Spleen (tissue), 11 donors: ENCODE data around the gene GRM3. TPM values are rescaled to one million over a fixed set of nuclear protein-coding genes. Genes with fewer than 3 reads are reported as not detected.

ENCODE experiments used
- DNase-seq: peaks from one replicate; pipeline ENCODE4 v3.0.0-alpha.2; 2020
- H3K27ac ChIP-seq, 8 donors: fragments of 200-600 bp; sonication (generic) in 7 of 8; 1 replicate in 4 of 8; 2 replicates in 4 of 8; pipeline versions ENCODE4 v1.5.0 to v1.8.0; 2016 to 2021; ENCODE audit warnings: inconsistent platforms in 4 of 8, mild to moderate bottlenecking in 4 of 8, moderate library complexity in 1 of 8
- H3K27me3 ChIP-seq, 7 donors: fragments of 200-600 bp; sonication (generic) in 6 of 7; replicated peaks in 1 of 7; 1 replicate in 4 of 7; 2 replicates in 3 of 7; pipeline versions ENCODE4 v1.5.0 to v1.8.0; 2016 to 2021; ENCODE audit warnings: inconsistent platforms in 3 of 7, mild to moderate bottlenecking in 1 of 7
- H3K36me3 ChIP-seq, 6 donors: fragments of 200-600 bp; sonication (generic) in 5 of 6; 1 replicate in 4 of 6; 2 replicates in 2 of 6; pipeline versions ENCODE4 v1.5.0 to v1.8.0; 2016 to 2021; ENCODE audit warnings: inconsistent platforms in 2 of 6
- H3K4me1 ChIP-seq, 6 donors: fragments of 200-600 bp; sonication (generic) in 5 of 6; 1 replicate in 3 of 6; 2 replicates in 3 of 6; pipeline versions ENCODE4 v1.5.0 to v1.8.0; 2016 to 2021; ENCODE audit warnings: inconsistent platforms in 3 of 6
- H3K4me3 ChIP-seq, 8 donors: fragments of 200-600 bp; sonication (generic) in 7 of 8; 1 replicate in 4 of 8; 2 replicates in 4 of 8; pipeline versions ENCODE4 v1.5.0 to v1.8.0; 2016 to 2021; ENCODE audit warnings: inconsistent platforms in 4 of 8, mild to moderate bottlenecking in 4 of 8, moderate library complexity in 2 of 8
- H3K9me3 ChIP-seq, 8 donors: fragments of 200-600 bp; sonication (generic) in 7 of 8; 1 replicate in 4 of 8; 2 replicates in 4 of 8; pipeline versions ENCODE4 v1.5.0 to v1.8.0; 2016 to 2021; ENCODE audit warnings: inconsistent platforms in 4 of 8
- POLR2A ChIP-seq, 3 donors: fragments of 450-650 bp; IDR thresholded peaks; one replicate each; pipeline ENCODE4 v1.5.1; 2017; ENCODE audit warnings: antibody characterized with exemption in 3 of 3, mild to moderate bottlenecking in 1 of 3
- POLR2AphosphoS5 ChIP-seq, 3 donors: sonication (generic); formaldehyde crosslinking; IDR thresholded peaks; one replicate each; pipeline ENCODE4 v1.5.1; 2017; ENCODE audit warnings: antibody characterized with exemption in 3 of 3
- WGBS, 5 donors: extraction: QIAGEN DNeasy Blood & Tissue Kit in 3 of 5; methylation state at CpG; one replicate each; pipeline versions ENCODE4 v1.1.5 to v1.1.7; 2013 to 2018; 5-methylcytosine and 5-hydroxymethylcytosine counted together
- intact Hi-C: fragments of 100-400 bp; cut with DNase I; formaldehyde crosslinking; loops from one replicate; pipeline ENCODE4 v1.15.0; 2023; ENCODE audit warnings: low total_unique reads
- polyA plus RNA-seq, 3 donors: library from polyadenylated mRNA; stranded (reverse); fragments of 200-250 nt; gene quantifications; one replicate each; pipeline ENCODE4 v1.2.1, GENCODE V29; 2013
- total RNA-seq, 7 donors: library from RNA; depleted of rRNA in 3 of 7; stranded (reverse); fragments of >200 nt in 3 of 7; fragmentation: NEBNext Ultra II Directional in 4 of 7; extraction: Animal tissue kit (Norgen Biotek cat#: 25700) in 4 of 7; gene quantifications; one replicate each; pipeline versions ENCODE4 v1.1.0 to v1.2.1, GENCODE V29; 2016 to 2021
- TF ChIP-seq, protein P1 (sequence below), 11 experiments: fragments of 200-600 bp in 7 of 11; fragments of 450-650 bp in 4 of 11; sonication (generic) in 4 of 11; IDR thresholded peaks in 8 of 11; conservative IDR thresholded peaks in 3 of 11; 1 replicate in 7 of 11; 2 replicates in 4 of 11; pipeline versions ENCODE4 v1.4.0 to v1.8.0; 2016 to 2021; ENCODE audit warnings: antibody characterized with exemption in 11 of 11, inconsistent platforms in 4 of 11, mild to moderate bottlenecking in 1 of 11
- donor health status: healthy with polysubstance abuse.
- donor health status: DM: no; HTN: no; CAD: no; lungs with moderate emphysema.
- donor health status: DM: no; HTN: no; CAD: no.
- donor health status: Bipolar disorder and iron deficiency.
- donor health status: healthy.
- donor health status: DM: no; HTN: no; CAD: no.
- donor health status: DM: yes; HTN: yes; CAD: no.

The GRM3 gene
- total and polyA plus RNA-seq, 10 donors: 0.21 to 0.37 TPM; not detected in 8

GRCh38 chr7:86793136-86793535 is 149.4 kb downstream of the GRM3 start:
- intact Hi-C loops: no loop called here
- no peaks in the 10 kb centered on the region for H3K36me3 ChIP-seq
- peaks cover 0 to 17% (median 10%) of the 10 kb centered on the region in 8 donors for H3K9me3 ChIP-seq
- 20 to 53% (median 24%) methylated on average over 1 of the region's 1 CpG for WGBS, 5 donors
- no peak for DNase-seq
- TF ChIP-seq, protein P1, sequence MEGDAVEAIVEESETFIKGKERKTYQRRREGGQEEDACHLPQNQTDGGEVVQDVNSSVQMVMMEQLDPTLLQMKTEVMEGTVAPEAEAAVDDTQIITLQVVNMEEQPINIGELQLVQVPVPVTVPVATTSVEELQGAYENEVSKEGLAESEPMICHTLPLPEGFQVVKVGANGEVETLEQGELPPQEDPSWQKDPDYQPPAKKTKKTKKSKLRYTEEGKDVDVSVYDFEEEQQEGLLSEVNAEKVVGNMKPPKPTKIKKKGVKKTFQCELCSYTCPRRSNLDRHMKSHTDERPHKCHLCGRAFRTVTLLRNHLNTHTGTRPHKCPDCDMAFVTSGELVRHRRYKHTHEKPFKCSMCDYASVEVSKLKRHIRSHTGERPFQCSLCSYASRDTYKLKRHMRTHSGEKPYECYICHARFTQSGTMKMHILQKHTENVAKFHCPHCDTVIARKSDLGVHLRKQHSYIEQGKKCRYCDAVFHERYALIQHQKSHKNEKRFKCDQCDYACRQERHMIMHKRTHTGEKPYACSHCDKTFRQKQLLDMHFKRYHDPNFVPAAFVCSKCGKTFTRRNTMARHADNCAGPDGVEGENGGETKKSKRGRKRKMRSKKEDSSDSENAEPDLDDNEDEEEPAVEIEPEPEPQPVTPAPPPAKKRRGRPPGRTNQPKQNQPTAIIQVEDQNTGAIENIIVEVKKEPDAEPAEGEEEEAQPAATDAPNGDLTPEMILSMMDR (IDR thresholded peaks at IDR 0.05 in 8 of 11, conservative IDR thresholded peaks at IDR 0.05 in 3 of 11): no peak
- TF ChIP-seq POLR2A (IDR thresholded peaks at IDR 0.05) (no peak), POLR2AphosphoS5 (IDR thresholded peaks at IDR 0.05) (no peak)
- no peaks in the 10 kb centered on the region for H3K4me1 ChIP-seq
- H3K27ac ChIP-seq: no peak overlapping the region
- H3K27me3 ChIP-seq: no peaks in the 10 kb centered on the region
- no peak overlapping the region for H3K4me3 ChIP-seq

DNA sequence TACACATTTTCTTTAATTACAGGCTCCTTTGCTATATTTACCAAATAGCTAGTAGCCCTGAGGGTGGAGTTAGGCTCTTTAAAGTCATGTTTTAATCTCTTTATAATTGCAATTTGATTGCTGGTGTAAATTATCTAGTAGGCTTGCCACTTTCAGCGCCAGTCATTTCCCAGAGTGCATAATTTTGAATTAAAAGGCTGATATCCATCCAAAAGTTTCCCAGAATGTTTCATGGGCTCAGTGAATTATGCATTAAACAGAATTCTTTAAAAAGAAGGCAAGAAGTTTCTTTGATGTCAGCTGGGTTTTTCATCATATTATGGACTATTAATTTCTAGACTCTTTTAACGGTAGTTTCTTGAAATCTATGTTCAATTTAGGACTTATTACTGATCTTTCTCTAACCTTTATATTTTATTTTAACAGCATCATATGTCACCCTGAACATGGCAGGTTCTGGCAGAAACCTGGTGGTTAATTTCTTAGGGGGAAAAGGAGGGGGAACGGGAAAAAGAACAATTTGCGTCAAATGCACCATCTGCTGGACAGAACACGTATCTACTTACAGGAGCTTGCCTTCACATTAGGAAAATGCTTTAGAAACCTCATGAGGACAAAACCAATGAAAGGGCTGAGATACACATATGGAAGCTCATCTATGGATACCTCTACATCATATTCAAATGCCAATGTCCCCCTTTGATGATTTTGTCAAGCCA is 171.1 kb downstream of the GRM3 start:
- 29 to 39% (median 38%) methylated on average over 5 of the region's 5 CpGs for WGBS, 5 donors
- intact Hi-C loops: loop anchor here (10.0 kb wide), 1 partner anchor 60 kb away; no protein-coding TSS in a partner anchor
- Histone ChIP-seq H3K9me3 (no peaks in the 10 kb centered on the region), H3K4me3 (no peak overlapping the region), H3K27ac (no peak overlapping the region), H3K4me1 (no peaks in the 10 kb centered on the region), H3K27me3 (peaks cover 0 to 4% (median 0%) of the 10 kb centered on the region in 7 donors), H3K36me3 (no peaks in the 10 kb centered on the region)
- TF ChIP-seq, protein P1 (IDR thresholded peaks at IDR 0.05 in 8 of 11, conservative IDR thresholded peaks at IDR 0.05 in 3 of 11): peak in 2 of 11 experiments; percentile 27 to 28
- TF ChIP-seq POLR2AphosphoS5 (IDR thresholded peaks at IDR 0.05): no peak
- DNase-seq: no peak

DNA sequence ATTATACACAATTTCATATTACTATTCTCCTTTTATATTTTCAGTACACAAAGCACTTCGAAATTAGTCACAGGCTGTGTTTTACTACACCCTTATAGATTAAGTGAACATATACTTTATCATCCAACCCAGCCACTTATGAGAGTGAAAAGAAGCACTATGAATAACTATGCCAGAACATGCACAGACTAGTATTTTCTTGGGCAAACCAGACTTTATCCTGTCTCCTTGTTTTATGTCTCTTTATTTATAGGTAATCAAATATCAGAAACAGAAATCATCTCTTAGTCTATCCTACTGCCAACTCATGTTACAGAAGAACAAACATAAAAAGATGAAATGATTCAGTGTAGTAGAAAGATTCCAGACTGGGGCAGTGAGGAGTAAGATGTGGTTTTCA is 171.8 kb downstream of the GRM3 start:
- 74 to 91% (median 83%) methylated on average over 1 of the region's 1 CpG for WGBS, 5 donors
- TF ChIP-seq POLR2A (IDR thresholded peaks at IDR 0.05): no peak
- TF ChIP-seq POLR2AphosphoS5 (IDR thresholded peaks at IDR 0.05): no peak
- TF ChIP-seq, protein P1 (IDR thresholded peaks at IDR 0.05 in 8 of 11, conservative IDR thresholded peaks at IDR 0.05 in 3 of 11): no peak
- H3K4me1 ChIP-seq: no peaks in the 10 kb centered on the region

DNA sequence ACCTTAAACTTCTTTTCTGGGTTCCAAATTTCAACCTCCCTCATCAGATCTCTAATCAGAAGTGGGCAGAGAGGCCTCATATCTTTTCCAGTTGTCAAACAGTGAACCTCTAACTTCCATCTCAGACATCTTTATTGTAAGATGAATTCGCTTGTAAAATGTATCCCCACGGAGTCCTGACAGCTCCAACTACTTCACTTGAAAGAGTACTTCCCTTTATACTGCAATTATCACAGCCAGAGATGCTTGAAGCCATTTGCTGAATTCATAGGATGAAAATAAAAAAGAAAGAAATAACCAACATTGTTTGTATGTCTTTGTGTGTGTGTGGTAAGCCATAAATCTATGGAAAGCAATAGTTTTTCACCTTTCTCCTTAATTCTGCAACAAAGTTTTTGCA is 175.2 kb downstream of the GRM3 start:
- H3K36me3 ChIP-seq: no peaks in the 10 kb centered on the region
- H3K9me3 ChIP-seq: no peaks in the 10 kb centered on the region
- no peak for TF ChIP-seq POLR2AphosphoS5 (IDR thresholded peaks at IDR 0.05)
- TF ChIP-seq, protein P1 (IDR thresholded peaks at IDR 0.05 in 8 of 11, conservative IDR thresholded peaks at IDR 0.05 in 3 of 11): no peak
- no peak overlapping the region for H3K27ac ChIP-seq
- DNase-seq: no peak
- no peaks in the 10 kb centered on the region for H3K4me1 ChIP-seq
- WGBS, 5 donors: 70 to 81% (median 75%) methylated on average over 2 of the region's 2 CpGs
- H3K4me3 ChIP-seq: no peak overlapping the region
- intact Hi-C loops: loop anchor here (10.0 kb wide), 1 partner anchor 64 kb away; no protein-coding TSS in a partner anchor
- H3K27me3 ChIP-seq: peaks cover 0 to 4% (median 0%) of the 10 kb centered on the region in 7 donors

More for the DNA sequence above, 171.8 kb downstream of the GRM3 start:
- Histone ChIP-seq H3K27me3 (peaks cover 0 to 4% (median 0%) of the 10 kb centered on the region in 7 donors), H3K27ac (no peak overlapping the region), H3K9me3 (no peaks in the 10 kb centered on the region), H3K36me3 (no peaks in the 10 kb centered on the region), H3K4me3 (no peak overlapping the region)
- intact Hi-C loops: loop anchor here (10.0 kb wide), 1 partner anchor 61 kb away; no protein-coding TSS in a partner anchor
- DNase-seq: no peak
